GM19239 (cell line): ENCODE data around the gene ABHD3.
"Not testable (repeated sequence)": the region's sequence is repeated elsewhere in the genome, so short reads cannot be mapped to it uniquely, and the experiment has no call there.

ENCODE experiments used
- DNase-seq: peaks from one replicate; pipeline ENCODE4 v3.0.0; 2011; ENCODE audit warnings: low spot score; ENCODE audit not compliant: insufficient read length
- FAIRE-seq: peaks from 2 replicates; lab custom pipeline; 2011; peaks lifted over from hg19 to GRCh38; lab: Jason Lieb, UNC

The ABHD3 gene, protein sequence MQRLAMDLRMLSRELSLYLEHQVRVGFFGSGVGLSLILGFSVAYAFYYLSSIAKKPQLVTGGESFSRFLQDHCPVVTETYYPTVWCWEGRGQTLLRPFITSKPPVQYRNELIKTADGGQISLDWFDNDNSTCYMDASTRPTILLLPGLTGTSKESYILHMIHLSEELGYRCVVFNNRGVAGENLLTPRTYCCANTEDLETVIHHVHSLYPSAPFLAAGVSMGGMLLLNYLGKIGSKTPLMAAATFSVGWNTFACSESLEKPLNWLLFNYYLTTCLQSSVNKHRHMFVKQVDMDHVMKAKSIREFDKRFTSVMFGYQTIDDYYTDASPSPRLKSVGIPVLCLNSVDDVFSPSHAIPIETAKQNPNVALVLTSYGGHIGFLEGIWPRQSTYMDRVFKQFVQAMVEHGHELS

DNA sequence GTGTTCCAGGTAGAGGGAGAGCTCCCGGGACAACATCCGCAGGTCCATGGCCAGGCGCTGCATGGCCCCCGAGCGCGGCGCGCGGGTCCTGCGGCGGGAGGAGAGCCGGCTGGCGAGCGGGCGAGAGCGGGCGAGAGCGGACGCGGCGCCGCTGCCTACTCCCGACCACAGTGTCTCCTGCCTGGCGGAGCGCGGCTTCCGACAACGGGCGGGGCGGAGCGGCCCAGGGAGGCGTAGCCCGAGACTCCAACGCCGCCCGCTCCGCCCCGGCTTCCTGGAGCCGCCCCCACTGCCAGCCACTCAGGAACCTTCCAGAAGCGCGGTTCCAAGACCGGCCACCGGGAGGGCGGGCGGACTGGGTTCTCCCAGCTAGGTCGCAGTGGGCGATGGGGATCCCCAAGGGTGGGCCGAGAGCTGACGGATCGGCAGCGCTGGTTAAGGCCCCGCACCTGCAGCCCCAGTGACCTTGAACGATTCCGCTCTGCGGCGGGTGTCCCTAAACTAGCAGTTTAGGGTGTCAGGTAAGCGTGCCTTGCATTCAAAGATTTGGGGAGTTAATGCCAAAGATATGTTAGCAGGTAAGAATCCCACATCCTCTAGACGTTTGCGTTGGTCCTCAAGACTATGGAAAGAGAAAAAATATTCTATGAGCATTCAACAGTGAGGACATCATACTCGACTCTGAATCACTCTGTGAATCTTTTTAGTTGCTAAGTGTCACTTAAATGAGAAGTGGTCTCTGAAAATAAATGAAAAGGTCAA lies at the start of gene ABHD3:
Gene ABHD3 (minus strand): TSS at position 172 of the 762 bp plus-strand sequence. CDS start 109 bp downstream, at position 63.
- DNase-seq (peak; percentile 95), FAIRE-seq (peak; percentile 85)

DNA sequence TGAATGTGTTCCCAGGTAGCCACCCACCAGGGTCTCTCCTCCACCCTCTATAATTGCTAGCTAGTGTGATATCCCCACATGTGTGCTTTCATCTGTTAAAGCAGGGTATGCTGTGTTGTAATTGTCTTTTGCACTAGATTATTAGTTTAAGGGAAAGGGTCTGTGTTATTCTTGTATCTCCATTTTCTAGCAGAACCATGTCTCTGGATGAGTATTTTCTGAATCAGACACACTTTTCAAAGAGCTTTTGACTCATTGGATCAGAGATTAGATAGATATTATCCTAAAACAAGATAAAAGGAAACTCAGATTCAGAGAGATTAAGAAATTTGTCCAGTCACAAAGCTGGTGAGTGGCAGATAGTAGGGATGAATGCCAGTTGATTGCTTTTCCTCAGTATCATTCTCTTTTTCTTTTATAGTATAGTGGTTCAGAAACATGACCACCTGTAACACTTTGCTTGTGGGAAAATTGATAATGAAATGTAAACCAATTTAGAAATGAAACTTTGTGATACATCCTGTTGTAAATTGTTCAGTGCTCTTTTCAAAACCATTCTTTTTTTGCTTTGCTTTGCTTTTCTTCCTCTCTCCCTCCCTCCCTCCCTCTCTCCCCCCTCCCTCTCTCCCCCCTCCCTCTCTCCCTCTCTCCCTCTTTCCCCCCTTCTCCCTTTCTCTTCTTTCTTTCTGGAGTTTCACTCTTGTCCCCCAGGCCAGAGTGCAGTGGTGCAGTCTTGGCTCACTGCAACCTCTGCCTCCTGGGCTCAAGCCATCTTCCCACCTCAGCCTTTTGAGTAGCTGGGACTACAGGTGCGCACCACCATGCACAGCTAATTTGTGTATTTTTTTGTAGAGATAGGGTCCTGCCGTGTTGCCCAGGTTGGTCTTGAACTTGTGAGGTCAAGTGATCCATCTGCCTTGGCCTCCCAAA lies 43.5 kb upstream of the ABHD3 start:
- DNase-seq, result no peak
- peak; percentile 84 for FAIRE-seq

DNA sequence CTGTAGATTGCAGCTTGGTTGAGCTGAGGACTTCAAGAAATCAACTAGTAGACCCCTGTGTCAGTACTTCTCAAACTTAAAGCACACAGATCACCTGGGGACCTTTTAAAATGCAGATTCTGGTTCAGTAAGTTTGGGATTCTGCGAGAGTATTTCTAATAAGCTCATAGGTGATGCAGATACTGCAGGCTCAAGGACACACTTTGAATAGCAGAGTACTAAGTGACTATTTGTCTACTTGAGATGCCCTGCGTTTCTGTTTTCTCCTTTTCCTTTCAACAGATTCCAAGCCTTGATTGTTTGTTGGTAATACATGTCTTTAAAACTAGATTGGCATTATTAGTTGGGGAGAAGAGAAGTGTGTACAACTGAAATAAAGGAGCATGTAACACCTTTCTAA lies 42.7 kb upstream of the ABHD3 start:
- no peak for FAIRE-seq
- no peak for DNase-seq

DNA sequence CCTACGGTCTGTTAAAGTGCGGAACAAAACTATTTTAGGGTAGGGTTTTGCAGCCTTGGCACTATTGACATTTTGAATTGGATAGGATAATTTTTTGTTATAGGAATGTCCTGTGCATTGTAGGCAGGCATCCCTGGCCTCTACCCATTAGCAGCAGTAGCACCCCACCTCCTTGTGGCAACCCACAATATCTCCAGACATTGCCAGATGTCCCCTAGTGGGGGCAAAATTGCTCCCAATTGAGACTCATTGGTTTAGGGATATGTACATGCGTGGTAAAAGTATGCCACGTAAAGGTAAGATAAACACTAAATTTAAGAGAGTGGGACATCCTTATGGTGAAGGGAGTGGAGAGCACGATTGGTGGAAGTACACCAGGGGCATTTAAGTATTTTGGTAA lies 40.7 kb upstream of the ABHD3 start:
- DNase-seq (no peak), FAIRE-seq (no peak)

DNA sequence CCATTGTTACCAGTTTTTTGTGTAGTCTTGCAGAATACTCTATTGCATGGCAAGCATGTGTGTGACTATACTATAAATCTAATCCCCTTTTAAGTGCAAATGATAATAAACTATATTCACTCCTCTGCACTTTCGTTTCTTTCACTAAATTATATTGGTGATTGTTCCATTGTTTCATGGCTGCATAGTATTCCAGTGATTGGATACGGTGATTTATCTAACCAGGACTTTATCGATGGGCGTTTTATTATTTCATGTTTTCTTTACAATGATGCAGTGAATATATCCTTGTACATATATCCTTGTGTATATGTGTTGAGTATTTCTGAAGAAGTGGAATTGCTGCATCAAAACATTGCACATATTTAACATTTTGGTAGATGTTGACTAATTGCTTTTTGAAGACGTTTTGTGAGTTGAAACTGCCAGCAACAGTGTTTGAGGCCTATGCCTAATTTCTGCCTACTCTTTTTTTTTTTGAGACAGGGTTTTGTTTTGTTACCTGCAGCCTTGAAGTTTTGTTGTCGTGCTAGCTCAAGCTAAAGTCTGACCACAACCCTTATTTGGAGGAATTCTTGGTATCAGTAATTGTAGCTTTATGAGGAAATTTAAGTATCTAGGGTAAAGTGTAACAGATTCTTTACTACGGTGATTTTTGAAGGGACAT lies 38.7 kb upstream of the ABHD3 start:
- DNase-seq (no peak), FAIRE-seq (no peak)

DNA sequence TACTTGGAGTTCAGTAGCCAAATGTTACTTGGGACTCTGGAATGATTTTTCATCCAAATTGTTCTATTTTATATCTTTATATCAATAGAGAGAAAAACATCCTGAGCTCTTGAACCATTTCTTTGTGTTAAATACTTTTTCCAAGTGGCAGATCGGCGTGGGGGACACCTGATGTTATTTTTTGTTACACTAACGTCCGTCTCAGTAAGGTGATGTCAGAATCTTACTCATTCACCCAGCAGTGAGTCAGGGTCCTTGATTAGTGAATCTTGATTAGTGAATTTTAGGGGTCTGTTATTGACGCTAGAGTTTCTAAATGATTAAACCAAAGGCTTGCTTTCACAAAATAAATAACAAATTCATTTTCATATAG lies 37.7 kb upstream of the ABHD3 start:
- DNase-seq, result no peak

DNA sequence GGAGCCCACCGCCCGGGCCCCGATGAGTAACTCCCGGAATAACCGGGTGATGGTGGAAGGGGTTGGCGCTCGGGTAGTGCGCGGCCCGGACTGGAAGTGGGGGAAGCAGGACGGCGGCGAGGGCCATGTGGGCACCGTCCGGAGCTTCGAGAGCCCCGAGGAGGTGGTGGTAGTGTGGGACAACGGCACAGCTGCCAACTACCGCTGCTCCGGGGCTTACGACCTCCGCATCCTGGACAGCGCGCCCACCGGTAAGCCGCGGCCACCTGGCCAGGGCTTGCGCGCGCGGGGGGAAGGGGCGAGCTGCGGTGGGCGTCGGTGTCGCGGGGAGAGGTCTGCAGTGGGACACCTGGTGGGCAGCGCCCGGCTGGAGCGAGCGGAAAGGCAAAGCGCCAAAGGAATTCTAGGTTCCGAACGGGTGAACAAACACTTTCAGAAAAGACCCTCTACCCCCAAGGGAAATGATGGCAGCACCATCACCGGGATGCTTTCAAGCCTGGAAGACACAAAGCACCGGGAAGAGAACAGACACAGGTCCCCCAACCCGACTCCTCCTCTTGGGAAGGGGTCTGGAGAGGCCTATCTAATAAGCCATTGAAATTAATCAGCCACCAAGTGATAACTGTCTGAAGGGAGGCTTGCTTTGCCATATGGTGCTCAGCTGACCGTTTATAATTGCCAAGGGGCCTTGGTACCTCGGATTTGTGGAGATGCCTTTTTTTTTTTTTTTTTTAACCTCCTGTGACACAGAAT lies 37.2 kb upstream of the ABHD3 start:
- DNase-seq (no peak), FAIRE-seq (no peak)

More for the DNA sequence above, 37.7 kb upstream of the ABHD3 start:
- peak; percentile 63 for FAIRE-seq

DNA sequence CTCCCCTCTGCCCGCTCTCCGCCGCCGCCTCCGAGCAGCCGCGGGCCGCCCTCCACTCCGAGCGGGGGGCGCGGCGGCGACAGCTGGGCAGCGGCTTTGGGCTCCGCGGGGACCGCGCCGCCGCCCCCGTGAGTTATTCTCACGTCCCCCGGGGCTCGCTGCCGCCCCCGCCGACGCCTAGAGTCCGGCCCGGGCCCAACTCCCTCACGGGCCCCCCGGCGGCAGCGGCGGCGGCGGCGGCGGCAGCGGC lies 36.7 kb upstream of the ABHD3 start:
- no peak for FAIRE-seq

DNA sequence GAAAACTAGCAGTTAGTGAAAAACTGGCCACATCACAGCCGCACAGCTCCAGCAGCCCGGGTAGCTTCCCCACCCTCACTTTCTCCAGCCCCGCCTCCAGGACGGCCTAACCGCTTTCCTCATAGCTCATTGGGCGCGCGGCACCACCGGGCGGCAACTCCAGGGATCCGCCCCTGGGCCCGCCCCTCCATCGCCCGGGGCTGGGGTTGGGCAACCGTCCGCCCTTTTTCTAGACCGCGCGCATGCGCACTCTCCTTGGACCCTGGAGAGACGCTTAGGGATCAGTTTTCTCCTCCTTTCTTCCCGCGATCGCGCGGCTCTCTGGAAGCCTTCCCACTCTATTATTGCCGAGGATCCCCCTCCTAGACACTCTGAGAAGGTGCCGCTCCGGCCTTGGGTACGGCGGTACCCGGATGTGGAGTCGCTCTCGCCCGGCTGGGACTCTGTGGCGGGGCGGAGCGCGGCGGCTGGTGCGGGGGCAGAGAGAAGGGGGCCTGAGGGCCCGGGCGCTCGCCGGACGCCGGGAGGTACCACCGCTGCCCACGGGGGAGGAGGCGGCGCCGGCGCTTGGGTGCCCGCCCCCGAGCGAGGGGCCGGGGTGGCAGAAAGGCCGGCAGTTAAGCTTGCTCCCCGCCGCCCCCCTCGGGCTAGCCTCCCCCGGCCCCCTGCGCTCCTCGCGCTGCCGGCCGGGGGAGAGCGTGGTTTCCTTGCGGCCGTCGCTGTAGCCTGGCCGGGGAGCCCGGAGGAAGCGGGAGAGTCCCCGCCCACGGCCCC lies 36.2 kb upstream of the ABHD3 start, which contains the start of gene MIB1:
Gene MIB1 (plus strand): TSS at position 255 of the 774 bp plus-strand sequence. CDS start 792 bp downstream, outside the sequence.
- FAIRE-seq, result peak; percentile 99
- peak; percentile 86 for DNase-seq

More for the DNA sequence above, 36.7 kb upstream of the ABHD3 start:
- DNase-seq, result no peak

DNA sequence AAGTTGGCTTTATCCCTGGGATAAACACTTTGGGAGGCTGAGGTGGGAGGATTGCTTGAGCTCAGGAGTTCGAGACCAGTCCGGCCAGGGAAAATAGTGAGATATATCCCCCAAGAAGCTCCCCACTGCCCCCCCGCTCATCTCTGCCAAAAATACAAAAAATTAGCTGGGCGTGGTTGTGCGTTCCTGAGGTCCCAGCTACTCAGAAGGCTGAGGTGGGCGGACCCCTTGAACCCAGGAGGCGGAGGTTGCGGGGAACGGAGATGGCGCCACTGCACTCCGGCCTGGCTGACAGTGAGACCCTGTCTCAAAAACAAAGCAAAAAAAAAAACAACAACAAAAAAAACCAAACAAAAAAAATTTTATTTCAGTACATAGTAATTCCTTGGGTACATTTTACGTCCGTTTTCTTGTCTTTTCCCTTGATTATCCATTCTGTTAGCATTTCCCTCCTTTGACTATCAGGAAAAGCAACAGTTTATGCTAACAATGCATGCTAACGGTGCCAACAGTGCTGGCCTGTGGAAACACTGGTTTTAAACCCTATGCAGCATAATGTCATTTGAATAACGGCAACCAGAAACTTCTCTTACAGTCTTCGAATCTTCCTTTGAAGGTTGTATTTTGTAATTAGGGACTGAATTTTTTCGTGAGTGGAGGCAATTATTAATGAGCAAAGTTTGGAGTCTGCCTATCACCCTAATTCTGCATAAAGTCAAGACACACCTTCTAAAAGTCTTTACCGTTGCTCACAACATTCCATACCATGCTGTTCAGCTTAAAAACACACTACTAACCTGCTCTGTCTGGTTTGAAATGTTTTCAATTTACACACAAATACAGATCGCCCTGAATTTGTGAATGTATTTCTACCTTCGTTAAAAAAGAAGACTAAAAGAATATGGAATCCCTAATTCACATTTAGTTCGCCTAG lies 35.3 kb upstream of the ABHD3 start:
- DNase-seq (no peak), FAIRE-seq (no peak)

DNA sequence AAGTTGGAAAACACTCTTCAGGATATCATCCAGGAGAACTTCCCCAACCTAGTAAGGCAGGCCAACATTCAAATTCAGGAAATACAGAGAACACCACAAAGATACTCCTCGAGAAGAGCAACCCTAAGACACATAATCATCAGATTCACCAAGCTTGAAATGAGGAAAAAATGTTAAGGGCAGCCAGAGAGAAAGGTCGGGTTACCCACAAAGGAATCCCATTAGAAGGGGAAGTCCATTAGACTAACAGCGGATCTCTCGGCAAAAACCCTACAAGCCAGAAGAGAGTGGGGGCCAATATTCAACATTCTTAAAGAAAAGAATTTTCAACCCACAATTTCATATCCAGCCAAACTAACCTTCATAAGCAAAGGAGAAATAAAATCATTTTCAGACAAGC lies 32.4 kb upstream of the ABHD3 start:
- not testable (repeated sequence) for DNase-seq, FAIRE-seq

DNA sequence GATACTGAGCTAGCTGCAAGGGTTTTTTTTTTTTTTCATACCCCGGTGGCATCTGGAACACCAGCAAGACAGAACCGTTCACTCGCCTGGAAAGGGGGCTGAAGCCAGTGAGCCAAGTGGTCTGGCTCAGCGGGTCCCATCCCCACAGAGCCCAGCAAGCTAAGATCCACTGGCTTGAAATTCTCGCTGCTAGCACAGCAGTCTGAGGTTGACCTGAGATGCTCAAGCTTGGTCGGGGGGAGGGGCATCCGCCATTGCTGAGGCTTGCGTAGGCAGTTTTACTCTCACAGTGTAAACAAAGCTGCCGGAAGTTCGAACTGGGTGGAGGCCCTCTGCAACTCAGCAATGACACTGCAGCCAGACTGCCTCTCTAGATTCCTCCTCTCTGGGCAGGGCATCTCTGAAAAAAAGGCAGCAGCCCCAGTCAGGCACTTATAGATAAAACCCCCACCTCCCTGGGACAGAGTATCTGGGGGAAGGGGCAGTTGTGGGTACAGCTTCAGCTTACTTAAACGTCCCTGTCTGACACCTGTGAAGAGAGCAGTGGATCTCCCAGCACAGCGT lies 31.0 kb upstream of the ABHD3 start:
- DNase-seq (no peak), FAIRE-seq (no peak)

DNA sequence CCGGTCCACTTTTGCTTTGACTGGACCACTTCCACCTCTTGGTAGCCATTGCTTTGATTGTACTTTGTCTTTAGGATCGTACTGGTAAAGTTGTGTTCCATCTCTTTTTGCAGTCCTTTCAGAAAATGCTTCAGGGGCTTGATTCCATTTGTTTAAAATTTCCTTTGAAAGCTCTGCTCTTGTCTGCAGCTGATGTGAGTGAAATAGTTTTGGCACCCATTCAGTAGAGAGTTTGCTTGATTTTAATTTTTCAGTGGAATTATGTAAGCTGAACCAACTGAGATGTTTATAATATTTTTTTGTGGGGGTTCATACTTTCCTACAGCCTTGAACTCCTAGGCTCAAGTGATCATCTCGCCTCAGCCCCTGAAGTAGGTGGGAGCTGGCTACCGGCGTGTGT lies 28.4 kb upstream of the ABHD3 start:
- no peak for FAIRE-seq
- DNase-seq, result no peak

DNA sequence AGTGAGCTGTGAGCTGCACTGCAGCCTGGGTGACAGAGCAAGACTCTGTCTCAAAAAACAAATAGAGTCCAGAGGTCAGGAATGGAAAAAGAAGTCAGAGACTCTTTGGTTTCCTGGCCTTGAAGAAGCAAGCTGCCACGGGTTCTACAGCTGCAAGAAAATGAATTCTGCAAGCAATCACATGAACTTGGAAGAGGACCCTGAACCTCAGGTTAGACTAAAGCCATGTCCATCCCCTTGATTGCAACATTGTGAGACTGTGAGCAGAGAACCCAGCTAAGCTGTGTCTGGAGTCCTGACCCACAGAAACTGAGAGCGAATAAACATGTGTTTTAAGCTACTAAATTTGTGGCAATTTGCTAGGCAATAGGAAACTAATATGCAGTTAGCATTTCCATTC lies 23.1 kb upstream of the ABHD3 start:
- no peak for FAIRE-seq
- DNase-seq, result no peak

DNA sequence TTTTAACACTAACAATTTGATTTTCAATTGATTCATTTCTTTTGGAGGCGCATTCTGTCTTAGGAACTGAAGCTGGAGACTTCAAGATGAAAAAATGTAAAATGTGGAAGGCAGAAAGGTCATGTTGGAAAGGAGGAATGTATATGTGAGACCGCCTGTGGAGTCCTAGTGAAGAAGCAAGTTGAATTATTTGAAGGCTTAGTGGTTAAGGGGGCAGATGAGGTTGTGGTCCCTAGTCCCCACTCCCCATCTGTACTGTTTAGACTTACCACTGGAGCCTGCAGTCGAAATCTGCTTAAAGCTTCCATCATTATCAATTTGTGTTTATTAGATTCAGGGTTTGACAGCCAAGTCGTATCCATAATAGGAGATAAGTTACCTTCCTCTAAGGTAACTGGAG lies 20.6 kb upstream of the ABHD3 start:
- DNase-seq (no peak), FAIRE-seq (no peak)

DNA sequence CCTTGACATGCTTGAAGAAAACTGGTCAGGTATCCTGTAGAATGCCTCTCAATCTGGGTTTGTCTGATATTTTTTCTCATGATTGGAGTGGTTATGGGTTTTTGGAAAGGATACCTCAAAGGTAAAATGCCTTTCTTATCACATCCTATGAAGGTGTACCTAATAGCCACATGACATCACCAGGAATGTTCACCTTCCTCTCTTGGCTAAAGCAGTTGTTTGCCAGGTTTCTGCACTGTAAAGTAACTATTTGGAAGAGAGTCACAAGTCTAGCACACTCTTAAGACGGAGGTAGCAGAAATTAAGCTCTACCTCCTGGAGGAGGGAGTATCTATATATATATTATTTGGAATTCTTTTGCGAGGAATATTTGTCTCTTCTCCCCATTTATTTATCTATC lies 18.1 kb upstream of the ABHD3 start:
- no peak for DNase-seq
- FAIRE-seq, result no peak

DNA sequence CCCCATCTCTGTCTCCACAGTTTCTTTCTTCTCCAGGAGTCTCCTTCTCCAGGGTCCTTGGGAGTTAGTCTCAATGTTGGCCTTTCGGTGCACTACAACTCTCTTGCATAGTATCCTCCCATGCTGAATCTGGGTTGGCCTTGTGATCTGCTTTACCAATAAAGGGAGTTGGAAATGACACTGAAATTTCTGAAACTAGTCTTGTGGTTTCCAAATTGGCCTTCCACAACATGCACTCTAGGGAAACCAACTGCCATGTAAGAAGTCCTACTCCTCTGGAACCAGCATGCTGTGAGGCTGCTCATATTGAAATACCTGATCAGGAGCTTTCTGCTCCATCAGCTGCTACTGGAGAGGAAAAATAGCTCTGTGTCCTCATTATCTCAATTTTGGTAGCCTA lies 9.9 kb upstream of the ABHD3 start:
- DNase-seq, result no peak
- no peak for FAIRE-seq
